Measurements from ENCODE around the gene REM2. TPM values are rescaled to one million over a fixed set of nuclear protein-coding genes. Genes with fewer than 3 reads are reported as not detected.

The REM2 gene
- total RNA-seq, 4 donors from 2014 or later = 0.34 to 1.5 TPM; not detected in 2

- TF ChIP-seq CTCF (IDR thresholded peaks at IDR 0.05; ENCODE audit: low read depth) = no peak
Measured at GRCh38 chr14:22907429-22907828, 24.4 kb downstream of the REM2 start.

- TF ChIP-seq CTCF (IDR thresholded peaks at IDR 0.05; ENCODE audit: low read depth) = no peak
Measured at GRCh38 chr14:22908601-22909000, 25.6 kb downstream of the REM2 start.

GRCh38 chr14:22910916-22911315, 27.9 kb downstream of the REM2 start:
- no peak for TF ChIP-seq CTCF (IDR thresholded peaks at IDR 0.05; ENCODE audit: low read depth)

- TF ChIP-seq CTCF (IDR thresholded peaks at IDR 0.05; ENCODE audit: low read depth) = no peak
Measured at GRCh38 chr14:22915886-22916521, 33.0 kb downstream of the REM2 start.

GRCh38 chr14:22918804-22919600, 36.0 kb downstream of the REM2 start, which contains the start of gene RBM23:
Gene RBM23, minus strand, starts transcription at chr14:22919149.
- TF ChIP-seq CTCF (IDR thresholded peaks at IDR 0.05; ENCODE audit: low read depth) = no peak

- TF ChIP-seq CTCF (IDR thresholded peaks at IDR 0.05; ENCODE audit: low read depth) = no peak
Measured at GRCh38 chr14:22919601-22919921, 36.5 kb downstream of the REM2 start.

GRCh38 chr14:22920697-22921096, 37.7 kb downstream of the REM2 start:
- TF ChIP-seq CTCF (IDR thresholded peaks at IDR 0.05; ENCODE audit: low read depth) = no peak
